ENCODE measurements around the gene OXT.
"Not testable (repeated sequence)": the region's sequence is repeated elsewhere in the genome, so short reads cannot be mapped to it uniquely, and the experiment has no call there.

OXT gene

DNA sequence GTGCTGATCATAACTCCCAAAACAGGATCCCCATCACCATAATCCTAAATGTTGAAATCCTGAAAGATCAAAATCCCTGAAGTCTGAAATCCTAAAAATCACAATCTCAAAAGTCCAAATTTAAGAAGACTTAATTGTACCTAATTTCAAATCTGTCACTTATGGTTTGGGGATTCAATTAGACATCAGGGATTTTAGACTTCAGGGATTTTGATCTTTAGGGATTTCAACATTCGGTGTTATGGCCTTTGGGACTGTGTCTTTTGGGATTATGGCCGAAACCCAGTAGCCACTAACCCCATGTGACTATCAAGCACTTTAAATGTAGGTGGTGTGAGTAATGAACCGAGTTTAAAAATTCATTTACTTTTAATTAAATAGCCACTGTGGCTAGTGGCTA is 34.8 kb downstream of the OXT start:
- Histone ChIP-seq H3K36me3 (ENCODE audit: insufficient read depth, low read length) (no peaks in the 10 kb centered on the region; the same call in 1 of the 2 replicates), H3K4me1 (ENCODE audit: insufficient read depth, low read length) (no peaks in the 10 kb centered on the region), H3K9me3 (ENCODE audit: control insufficient read depth, insufficient read depth, low read length) (no peaks in the 10 kb centered on the region), H3K9ac (ENCODE audit: low read depth, low read length) (no peak overlapping the region)

DNA sequence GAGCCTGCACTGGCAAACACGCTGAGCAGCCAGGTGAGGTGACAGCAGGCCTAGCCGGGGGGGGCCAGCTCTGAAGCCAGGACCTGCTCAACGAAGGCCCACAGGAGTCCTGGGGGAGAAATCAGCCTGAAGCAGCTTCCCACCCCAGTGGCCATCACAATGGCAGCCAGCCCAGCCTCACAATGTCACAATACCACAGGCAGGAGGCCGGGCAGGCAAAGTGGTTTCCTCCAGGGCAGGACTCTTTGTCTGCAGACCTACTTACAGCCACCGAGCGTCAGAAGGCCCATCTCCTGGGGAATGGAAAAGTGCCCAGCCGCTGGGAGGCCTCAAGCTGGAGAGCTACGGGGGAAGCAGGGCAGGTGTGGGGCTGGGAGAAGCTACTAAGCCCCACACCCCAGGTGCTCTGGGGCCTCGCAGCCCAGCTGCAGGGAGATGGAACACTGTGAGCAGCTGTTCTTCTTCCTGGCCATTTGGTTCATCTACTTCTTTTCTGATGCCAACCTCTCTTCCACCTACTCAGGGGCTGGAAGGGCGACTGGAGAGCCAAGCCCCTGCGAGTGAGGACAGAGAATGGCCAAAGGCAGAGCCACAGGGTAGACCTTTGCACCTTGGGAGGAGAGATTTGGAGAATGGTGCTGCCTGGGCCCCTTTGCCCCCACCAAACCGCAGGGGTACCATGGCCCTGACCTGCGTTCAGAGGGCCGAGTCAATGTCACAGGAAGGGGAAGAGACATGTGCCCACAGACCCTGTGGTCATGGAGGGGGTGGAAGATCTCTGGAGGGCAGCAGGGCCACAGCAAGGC is 35.4 kb downstream of the OXT start:
- H3K4me1 ChIP-seq (ENCODE audit: insufficient read depth, low read length), result no peaks in the 10 kb centered on the region
- H3K9ac ChIP-seq (ENCODE audit: low read depth, low read length), result no peak overlapping the region
- no peaks in the 10 kb centered on the region; the same call in 1 of the 2 replicates for H3K36me3 ChIP-seq (ENCODE audit: insufficient read depth, low read length)
- no peaks in the 10 kb centered on the region for H3K9me3 ChIP-seq (ENCODE audit: control insufficient read depth, insufficient read depth, low read length)

DNA sequence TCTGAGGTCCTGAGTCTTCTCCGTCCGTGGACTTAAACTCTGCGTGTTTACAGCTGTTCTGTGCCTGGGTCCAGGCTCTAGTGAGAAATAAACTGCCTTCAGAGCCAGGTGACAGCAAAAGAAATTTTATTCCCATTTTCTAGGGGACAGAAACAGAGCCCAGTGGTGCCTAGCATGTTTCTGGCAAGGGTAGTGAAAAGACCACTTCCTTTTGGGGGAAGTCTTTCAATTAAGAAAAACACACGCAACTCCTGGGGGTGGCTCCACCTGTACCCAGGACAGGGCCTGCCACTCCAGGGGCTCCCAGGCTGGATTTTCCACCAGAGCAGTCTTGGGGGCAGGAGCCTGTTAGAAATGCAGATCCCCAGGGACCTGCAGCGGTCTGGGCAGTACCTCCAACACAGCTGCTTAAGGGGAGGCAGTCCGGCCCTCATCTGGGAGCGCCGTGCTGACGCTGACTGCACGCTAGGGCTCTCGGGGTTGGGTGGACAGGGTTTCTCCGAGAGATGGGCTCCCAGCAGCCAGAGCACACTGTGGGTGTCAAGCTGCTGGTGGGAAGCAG is 36.1 kb downstream of the OXT start:
- no peak overlapping the region for H3K9ac ChIP-seq (ENCODE audit: low read depth, low read length)

DNA sequence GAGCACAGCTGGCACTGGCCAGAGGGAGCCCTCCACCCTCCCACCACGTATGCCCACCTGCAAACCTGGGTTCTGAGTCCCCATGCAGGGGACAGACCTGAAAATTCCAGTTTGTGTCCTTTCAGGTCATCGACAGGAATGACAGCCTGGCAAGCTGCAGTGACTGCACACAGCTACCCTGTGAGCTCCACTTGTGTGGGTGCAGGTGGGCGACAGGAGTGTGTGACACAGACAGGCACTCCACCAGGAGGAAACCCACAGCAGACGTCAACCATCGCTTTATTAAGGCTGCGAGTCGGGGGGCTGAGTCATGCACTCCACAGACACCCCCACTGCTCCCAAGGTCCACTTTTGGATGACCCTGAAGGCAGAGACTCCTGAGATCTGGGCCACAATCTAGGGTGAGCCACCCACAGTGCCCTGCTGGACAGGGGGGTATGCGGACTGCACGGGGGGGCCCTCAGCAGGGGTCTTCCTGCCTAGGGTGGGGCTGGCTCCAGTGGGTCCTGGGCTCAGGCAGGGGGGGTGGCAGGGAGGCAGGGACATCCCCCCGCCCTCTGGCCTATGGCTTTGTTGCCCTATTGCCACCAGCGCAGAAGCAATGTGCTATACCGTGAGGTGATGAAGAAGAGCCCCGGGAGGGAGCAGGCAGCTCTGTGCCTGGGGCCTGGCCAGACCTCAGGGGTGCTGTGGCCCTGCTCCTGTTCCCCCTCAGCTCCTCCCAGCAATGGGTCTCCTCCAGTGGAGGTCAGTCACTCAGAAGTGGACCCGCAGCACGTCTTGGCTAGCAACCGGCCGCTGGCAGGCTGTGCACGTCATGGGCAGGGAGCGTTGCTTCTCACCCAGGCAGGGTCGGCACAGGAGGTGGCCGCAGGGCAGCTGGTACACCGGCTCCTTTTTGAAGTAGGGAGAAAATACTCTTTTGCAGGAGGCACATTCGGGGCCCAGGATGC is 38.2 kb downstream of the OXT start:
- H3K9me3 ChIP-seq (ENCODE audit: control insufficient read depth, insufficient read depth, low read length), result no peaks in the 10 kb centered on the region
- H3K9ac ChIP-seq (ENCODE audit: low read depth, low read length), result no peak overlapping the region
- no peaks in the 10 kb centered on the region; the same call in 1 of the 2 replicates for H3K36me3 ChIP-seq (ENCODE audit: insufficient read depth, low read length)
- no peaks in the 10 kb centered on the region for H3K4me1 ChIP-seq (ENCODE audit: insufficient read depth, low read length)

More for the DNA sequence above, 36.1 kb downstream of the OXT start:
- Histone ChIP-seq H3K9me3 (ENCODE audit: control insufficient read depth, insufficient read depth, low read length) (no peaks in the 10 kb centered on the region), H3K4me1 (ENCODE audit: insufficient read depth, low read length) (no peaks in the 10 kb centered on the region), H3K36me3 (ENCODE audit: insufficient read depth, low read length) (no peaks in the 10 kb centered on the region; the same call in 1 of the 2 replicates)

DNA sequence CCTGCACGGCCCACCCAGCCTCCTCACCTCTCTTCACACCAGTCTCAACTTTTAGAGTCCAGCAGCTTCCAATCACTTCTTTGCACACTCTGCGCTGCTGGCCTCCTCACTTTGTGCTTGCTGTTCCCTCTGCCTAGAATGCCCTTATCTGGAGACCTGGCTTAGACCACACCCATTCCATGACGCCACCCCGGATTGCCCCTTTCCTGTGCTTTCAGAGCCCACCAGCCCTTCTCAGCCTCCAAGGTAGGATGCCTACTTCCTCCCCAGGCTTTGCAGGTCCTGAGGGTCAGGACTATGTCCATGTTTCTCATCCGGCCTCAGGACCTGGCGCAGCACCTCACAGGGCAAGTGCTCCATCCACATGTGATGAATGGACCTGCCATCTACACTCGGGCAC is 40.1 kb downstream of the OXT start:
- Histone ChIP-seq H3K36me3 (ENCODE audit: insufficient read depth, low read length) (no peaks in the 10 kb centered on the region; the same call in 1 of the 2 replicates), H3K4me1 (ENCODE audit: insufficient read depth, low read length) (no peaks in the 10 kb centered on the region), H3K9ac (ENCODE audit: low read depth, low read length) (no peak overlapping the region), H3K9me3 (ENCODE audit: control insufficient read depth, insufficient read depth, low read length) (no peaks in the 10 kb centered on the region)

DNA sequence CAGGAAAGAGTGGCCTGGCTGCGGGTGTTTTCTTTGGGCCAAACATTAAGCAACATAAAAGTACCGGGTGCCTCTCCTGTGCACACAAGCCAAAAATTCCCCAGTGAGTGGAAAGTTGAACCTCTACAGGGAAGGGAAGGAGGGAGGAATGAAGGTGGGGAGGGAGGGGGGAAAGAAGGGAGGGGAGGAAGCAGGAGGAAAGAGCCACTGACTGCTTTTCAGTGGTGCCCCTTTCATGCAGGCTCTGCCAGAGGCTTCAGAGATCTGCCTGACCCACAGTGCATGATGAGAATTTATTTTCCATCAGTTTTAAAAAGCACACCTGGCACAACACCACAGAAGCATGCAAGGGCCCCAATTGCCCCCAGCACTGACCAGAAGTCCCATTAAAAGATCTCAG is 40.6 kb downstream of the OXT start:
- no peak overlapping the region for H3K9ac ChIP-seq (ENCODE audit: low read depth, low read length)
- no peaks in the 10 kb centered on the region for H3K9me3 ChIP-seq (ENCODE audit: control insufficient read depth, insufficient read depth, low read length)
- no peaks in the 10 kb centered on the region; the same call in 1 of the 2 replicates for H3K36me3 ChIP-seq (ENCODE audit: insufficient read depth, low read length)
- no peaks in the 10 kb centered on the region for H3K4me1 ChIP-seq (ENCODE audit: insufficient read depth, low read length)

DNA sequence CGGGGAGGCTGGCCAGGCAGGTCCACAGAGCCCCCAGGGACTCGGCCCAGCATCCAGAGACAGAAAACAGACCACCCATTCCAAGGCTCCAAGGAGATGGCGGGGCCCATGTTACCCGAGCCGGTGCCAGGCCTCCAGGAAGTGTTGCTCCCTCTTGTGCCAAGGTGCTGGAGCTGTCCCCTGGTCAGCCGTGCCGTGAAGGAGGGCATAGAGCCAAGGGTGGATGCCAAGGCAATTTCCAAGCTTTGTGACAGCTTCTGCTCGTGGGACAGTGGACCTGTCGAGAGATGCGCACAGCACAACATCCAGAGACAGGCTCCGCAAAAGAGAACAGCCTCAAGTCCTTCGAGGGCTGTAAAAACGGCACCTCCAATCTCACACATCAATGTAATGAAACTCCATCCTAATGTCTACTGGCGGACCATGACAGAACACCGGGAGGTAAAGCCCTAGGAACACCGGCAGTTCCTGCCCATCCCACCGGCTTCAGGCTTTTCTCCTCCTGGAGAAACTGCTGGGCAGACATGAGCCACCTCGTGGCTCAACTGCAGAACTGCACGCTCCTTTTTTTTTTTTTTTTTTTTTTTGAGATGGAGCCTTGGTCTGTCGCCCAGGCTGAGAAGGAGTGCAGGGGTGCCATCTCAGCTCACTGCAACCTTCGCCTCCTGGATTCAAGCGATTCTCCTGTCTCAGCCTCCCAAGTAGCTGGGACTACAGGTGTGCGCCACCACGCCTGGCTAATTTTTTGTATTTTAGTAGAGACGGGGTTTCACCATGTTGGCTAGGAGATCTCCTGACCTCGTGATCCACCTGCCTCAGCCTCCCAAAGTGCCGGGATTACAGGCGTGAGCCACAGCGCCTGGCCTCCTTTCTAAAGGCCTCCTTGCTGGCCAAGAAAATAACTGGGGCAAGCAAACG is 44.0 kb downstream of the OXT start:
- H3K4me1 ChIP-seq (ENCODE audit: insufficient read depth, low read length), result no peaks in the 10 kb centered on the region
- no peak overlapping the region for H3K9ac ChIP-seq (ENCODE audit: low read depth, low read length)
- H3K9me3 ChIP-seq (ENCODE audit: control insufficient read depth, insufficient read depth, low read length), result no peaks in the 10 kb centered on the region
- H3K36me3 ChIP-seq (ENCODE audit: insufficient read depth, low read length), result no peaks in the 10 kb centered on the region

DNA sequence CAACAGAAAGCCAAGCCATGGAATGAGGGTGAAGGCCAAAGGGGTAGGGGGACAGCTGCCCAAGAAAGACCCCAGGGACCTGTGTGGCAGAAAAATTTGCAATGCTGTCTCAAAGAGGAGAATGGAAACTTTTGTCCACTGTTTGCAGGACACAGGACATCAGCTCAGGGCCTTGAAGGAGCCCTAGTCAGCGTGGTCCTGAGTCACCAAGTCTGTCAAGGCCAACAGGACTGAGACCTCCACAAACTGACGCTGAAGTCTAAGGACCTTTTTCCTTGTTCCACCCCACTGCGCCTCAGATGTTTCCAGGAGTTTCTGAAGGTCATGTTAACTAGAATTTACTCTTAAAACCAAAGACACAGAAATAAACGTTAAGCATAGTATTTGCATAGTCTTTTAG is 44.9 kb downstream of the OXT start:
- H3K36me3 ChIP-seq (ENCODE audit: insufficient read depth, low read length), result 0 out of 2 replicates have a peak, but pooled peaks cover 6% of the 10 kb centered on the region
- H3K9me3 ChIP-seq (ENCODE audit: control insufficient read depth, insufficient read depth, low read length), result no peaks in the 10 kb centered on the region
- no peak overlapping the region for H3K9ac ChIP-seq (ENCODE audit: low read depth, low read length)
- no peaks in the 10 kb centered on the region for H3K4me1 ChIP-seq (ENCODE audit: insufficient read depth, low read length)

DNA sequence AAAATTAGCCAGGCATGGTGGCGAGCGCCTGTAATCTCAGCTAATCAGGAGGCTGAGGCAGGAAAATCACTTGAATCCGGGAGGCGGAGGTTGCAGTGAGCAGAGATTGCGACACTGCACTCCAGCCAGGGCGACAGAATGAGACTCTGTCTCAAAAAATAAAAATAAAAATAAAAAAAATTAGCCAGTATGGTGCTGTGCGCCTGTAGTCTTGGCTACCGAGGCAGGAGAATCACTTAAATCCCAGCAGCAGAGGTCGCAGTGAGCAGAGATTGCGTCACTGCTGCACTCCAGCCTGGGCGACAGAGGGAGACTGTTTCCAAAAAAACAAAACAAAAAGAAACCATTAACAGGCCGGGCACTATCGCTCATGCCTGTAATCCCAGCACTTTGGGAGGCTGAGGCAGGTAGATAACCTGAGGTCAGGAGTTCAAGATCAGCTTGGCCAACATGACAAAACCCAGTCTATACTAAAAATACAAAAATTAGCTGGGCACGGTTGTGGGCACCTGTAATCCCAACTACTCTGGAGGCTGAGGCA is 46.5 kb downstream of the OXT start:
- H3K9me3 ChIP-seq (ENCODE audit: control insufficient read depth, insufficient read depth, low read length); H3K9ac ChIP-seq (ENCODE audit: low read depth, low read length); H3K4me1 ChIP-seq (ENCODE audit: insufficient read depth, low read length): not testable (repeated sequence)
- peaks cover 13% of the 10 kb centered on the region for H3K36me3 ChIP-seq (ENCODE audit: insufficient read depth, low read length)

DNA sequence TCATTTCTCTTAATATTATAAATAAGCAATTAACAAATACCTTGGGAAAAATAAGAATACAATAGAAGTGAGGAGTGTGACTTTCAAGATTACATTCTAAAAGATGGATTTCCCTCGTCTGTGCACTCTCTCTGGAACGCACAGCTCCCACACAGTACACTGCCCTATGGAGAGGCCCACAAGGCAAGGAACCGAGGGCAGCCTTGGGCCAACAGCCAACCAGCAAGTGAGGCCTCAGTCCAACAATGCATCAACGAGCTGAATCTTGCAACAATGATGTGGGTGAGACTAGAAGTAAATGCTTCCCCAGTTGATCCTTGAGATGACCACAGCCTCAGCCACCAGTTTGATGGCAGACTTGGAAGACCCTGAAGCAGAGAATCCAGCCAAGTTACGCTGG is 47.6 kb downstream of the OXT start:
- Histone ChIP-seq H3K9me3 (ENCODE audit: control insufficient read depth, insufficient read depth, low read length) (peaks cover 9% of the 10 kb centered on the region; the same call in 1 of the 2 replicates), H3K4me1 (ENCODE audit: insufficient read depth, low read length) (no peaks in the 10 kb centered on the region), H3K36me3 (ENCODE audit: insufficient read depth, low read length) (peaks cover 15% of the 10 kb centered on the region), H3K9ac (ENCODE audit: low read depth, low read length) (no peak overlapping the region)

DNA sequence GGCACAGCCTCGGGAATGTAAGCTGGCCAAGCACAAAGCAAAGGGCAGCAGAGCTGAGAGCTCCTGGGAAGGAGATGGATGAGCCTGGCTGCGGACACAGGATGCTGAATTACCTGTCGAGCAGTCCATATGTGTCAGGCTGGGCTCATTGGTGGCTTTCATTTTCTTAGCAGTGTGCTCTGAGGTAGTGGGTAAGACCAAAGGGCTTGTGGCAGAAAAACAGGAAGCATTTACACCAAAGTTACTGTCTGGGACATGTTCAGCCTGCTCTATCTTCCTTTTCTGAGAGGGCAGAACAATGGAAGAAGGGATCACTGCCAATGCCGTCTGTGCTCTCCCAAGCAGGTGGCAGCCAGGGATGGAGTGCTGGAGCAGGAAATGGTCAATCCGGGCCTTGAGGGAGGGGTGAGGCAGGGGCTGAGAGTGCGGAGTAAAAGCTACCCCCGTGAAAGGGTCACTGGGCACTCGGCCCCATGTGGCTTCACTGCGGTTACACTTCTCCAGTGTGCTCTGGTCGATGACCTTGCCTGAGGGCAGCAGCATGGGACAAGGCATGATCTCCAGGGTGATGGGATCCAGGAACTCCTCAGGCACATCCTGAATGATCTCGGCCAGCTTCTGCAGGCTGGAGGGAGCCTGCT is 50.0 kb downstream of the OXT start:
- Histone ChIP-seq H3K36me3 (ENCODE audit: insufficient read depth, low read length) (peaks cover 15% of the 10 kb centered on the region), H3K9ac (ENCODE audit: low read depth, low read length) (no peak overlapping the region), H3K4me1 (ENCODE audit: insufficient read depth, low read length) (no peaks in the 10 kb centered on the region), H3K9me3 (ENCODE audit: control insufficient read depth, insufficient read depth, low read length) (peaks cover 9% of the 10 kb centered on the region; the same call in 1 of the 2 replicates)
